Ishikawa (cell line): ENCODE measurements around the gene ARAP1.

Experiments used
- CEBPB ChIP-seq: IDR thresholded peaks from 2 replicates; pipeline ENCODE4 v1.6.1; 2012
- CREB1 ChIP-seq: IDR thresholded peaks from 2 replicates; pipeline ENCODE4 v1.6.1; 2012; ENCODE audit warnings: low read depth
- EP300 ChIP-seq: IDR thresholded peaks from 2 replicates; pipeline ENCODE4 v1.6.1; 2012; ENCODE audit warnings: borderline replicate concordance
- MAX ChIP-seq: IDR thresholded peaks from 2 replicates; pipeline ENCODE4 v1.6.1; 2012
- NFIC ChIP-seq: IDR thresholded peaks from 2 replicates; pipeline ENCODE4 v1.6.1; 2012
- REST ChIP-seq: IDR thresholded peaks from 2 replicates; pipeline ENCODE4 v1.6.1; 2012; ENCODE audit warnings: low read depth, mild to moderate bottlenecking
- TCF12 ChIP-seq: IDR thresholded peaks from 2 replicates; pipeline ENCODE4 v1.6.1; 2012; ENCODE audit warnings: low read depth
- YY1 ChIP-seq: IDR thresholded peaks from 2 replicates; pipeline ENCODE4 v1.6.1; 2012; ENCODE audit warnings: low read depth
- ZBTB7A ChIP-seq: IDR thresholded peaks from 2 replicates; pipeline ENCODE4 v1.6.1; 2012; ENCODE audit warnings: low read depth

- no peak for TF ChIP-seq CEBPB
- TF ChIP-seq YY1: no peak
- no peak for TF ChIP-seq EP300
- no peak for TF ChIP-seq CREB1
- no peak for TF ChIP-seq MAX
- TF ChIP-seq REST: no peak
- TF ChIP-seq NFIC: no peak
- no peak for TF ChIP-seq TCF12
- TF ChIP-seq ZBTB7A: no peak
Measured at GRCh38 chr11:72735495-72736027, 16.6 kb downstream of the ARAP1 start.
